IMR-90 (cell line): ENCODE measurements around the gene COTL1. TPM values are rescaled to one million over a fixed set of nuclear protein-coding genes. Genes with fewer than 3 reads are reported as not detected.

Source experiments
- ATAC-seq: fragments of 200-7000 bp; cut with Tn5 transposase; 2 replicates; pipeline ENCODE4 v1.9.1; 2020; ENCODE audit warnings: low read depth, mild to moderate bottlenecking, moderate library complexity
- BruUV-seq: library from RNA; stranded (reverse); fragments of 400-500 nt; replicated peaks from 2 replicates; lab custom pipeline; 2021; lab: Mats Ljungman, UMichigan
- CTCF ChIA-PET: fragments of 300-600 bp; formaldehyde crosslinking; extraction: SDS; loops from one replicate; lab custom pipeline; 2021; ENCODE audit warnings: antibody characterized with exemption; lab: Yijun Ruan, JAX
- POLR2A ChIA-PET: fragments of 300-600 bp; sonication (Branson Sonifier 250); formaldehyde crosslinking; loops from one replicate; lab custom pipeline; 2022; ENCODE audit warnings: antibody characterized with exemption; ENCODE audit not compliant: unreplicated experiment; lab: Charles Lee
- DNase-seq: peaks from one replicate; pipeline ENCODE4 v3.0.0; 2013
- H2AFZ ChIP-seq: replicated peaks from 2 replicates; pipeline ENCODE3; 2013; ENCODE audit warnings: low read length, mild to moderate bottlenecking; ENCODE audit not compliant: poor library complexity
- H2AK5ac ChIP-seq: 2 replicates; pipeline ENCODE4 v1.6.1; 2013; ENCODE audit warnings: low read depth, low read length, inconsistent platforms
- H2AK9ac ChIP-seq: replicated peaks from 2 replicates; pipeline ENCODE3; 2013; ENCODE audit warnings: mild to moderate bottlenecking, low read depth, low read length, moderate library complexity; ENCODE audit not compliant: poor library complexity
- H2BK120ac ChIP-seq: 2 replicates; pipeline ENCODE4 v1.6.1; 2013; ENCODE audit warnings: low read depth, low read length, inconsistent platforms
- H2BK15ac ChIP-seq: 3 replicates; pipeline ENCODE4 v1.6.1; 2013; ENCODE audit warnings: low read depth, low read length, inconsistent platforms
- H2BK20ac ChIP-seq: 2 replicates; pipeline ENCODE4 v1.6.1; 2013; ENCODE audit warnings: low read depth, mild to moderate bottlenecking, inconsistent platforms, low read length, moderate library complexity
- H2BK5ac ChIP-seq: 2 replicates; pipeline ENCODE4 v1.6.1; 2013; ENCODE audit warnings: mild to moderate bottlenecking, low read depth, low read length, inconsistent platforms; ENCODE audit not compliant: poor library complexity, severe bottlenecking
- H3K14ac ChIP-seq: replicated peaks from 2 replicates; pipeline ENCODE4 v1.6.1; 2013; ENCODE audit warnings: low read depth, low read length, inconsistent platforms
- H3K18ac ChIP-seq: 2 replicates; pipeline ENCODE4 v1.6.1; 2013; ENCODE audit warnings: low read depth, low read length, control low read depth
- H3K23ac ChIP-seq: 2 replicates; pipeline ENCODE4 v1.6.1; 2013; ENCODE audit warnings: low read depth, low read length, inconsistent platforms
- H3K27ac ChIP-seq: 2 replicates; pipeline ENCODE4 v1.5.1; 2013; ENCODE audit warnings: mild to moderate bottlenecking, control low read depth, low read length; ENCODE audit not compliant: insufficient read depth
- H3K27me3 ChIP-seq: 2 replicates; pipeline ENCODE4 v1.6.1; 2013; ENCODE audit warnings: low read length; ENCODE audit not compliant: control insufficient read depth, insufficient read depth
- H3K36me3 ChIP-seq: 2 replicates; pipeline ENCODE4 v1.6.1; 2013; ENCODE audit warnings: low read length, mixed read lengths; ENCODE audit not compliant: control insufficient read depth, insufficient read depth
- H3K4ac ChIP-seq: 2 replicates; pipeline ENCODE4 v1.6.1; 2013; ENCODE audit warnings: low read depth, low read length, inconsistent platforms
- H3K4me1 ChIP-seq: 2 replicates; pipeline ENCODE4 v1.6.1; 2013; ENCODE audit warnings: low read length, mixed read lengths; ENCODE audit not compliant: control insufficient read depth, insufficient read depth
- H3K4me2 ChIP-seq: 2 replicates; pipeline ENCODE4 v1.6.1; 2013; ENCODE audit warnings: low read depth, mild to moderate bottlenecking, control low read depth, low read length, moderate library complexity
- H3K4me3 ChIP-seq: 2 replicates; pipeline ENCODE4 v1.5.1; 2013; ENCODE audit warnings: low read depth, mild to moderate bottlenecking, control low read depth, low read length, moderate library complexity; ENCODE audit not compliant: insufficient read depth
- H3K56ac ChIP-seq: 2 replicates; pipeline ENCODE4 v1.6.1; 2013; ENCODE audit warnings: low read length, inconsistent platforms; ENCODE audit not compliant: insufficient read depth; ENCODE audit errors: extremely low read depth
- H3K79me1 ChIP-seq, 2 experiments: 2 replicates each; pipeline ENCODE4 v1.6.1; 2013; ENCODE audit warnings: low read length in 2 of 2, inconsistent platforms in 1 of 2, low read depth in 1 of 2
- H3K9ac ChIP-seq: 2 replicates; pipeline ENCODE4 v1.6.1; 2013; ENCODE audit warnings: low read depth, low read length, control low read depth
- H3K9me1 ChIP-seq: 2 replicates; pipeline ENCODE4 v1.6.1; 2013; ENCODE audit warnings: low read length, inconsistent platforms; ENCODE audit not compliant: insufficient read depth
- H3K9me3 ChIP-seq: 2 replicates; pipeline ENCODE4 v1.6.1; 2013; ENCODE audit warnings: low read length; ENCODE audit not compliant: control insufficient read depth, insufficient read depth
- H4K20me1 ChIP-seq: 2 replicates; pipeline ENCODE4 v1.6.1; 2013; ENCODE audit warnings: low read length, inconsistent platforms; ENCODE audit not compliant: insufficient read depth
- H4K5ac ChIP-seq: 2 replicates; pipeline ENCODE4 v1.6.1; 2013; ENCODE audit warnings: mild to moderate bottlenecking, low read depth, low read length, control low read depth
- H4K8ac ChIP-seq, 2 experiments: 2 replicates each; pipeline ENCODE4 v1.6.1; 2013; ENCODE audit warnings: low read depth in 2 of 2, low read length in 2 of 2, control low read depth in 1 of 2, inconsistent platforms in 1 of 2
- H4K91ac ChIP-seq: 2 replicates; pipeline ENCODE4 v1.6.1; 2013; ENCODE audit warnings: low read depth, low read length, inconsistent platforms; ENCODE audit not compliant: insufficient read depth
- BHLHE40 ChIP-seq: fragments of 150-350 bp; IDR thresholded peaks from 2 replicates; pipeline ENCODE4 v1.6.1; 2016; ENCODE audit warnings: mild to moderate bottlenecking, low read depth, low read length
- CEBPB ChIP-seq: IDR thresholded peaks from 2 replicates; pipeline ENCODE4 v1.6.1; 2012; ENCODE audit warnings: low read depth, low read length, improper control_type of control experiment
- CHD1 ChIP-seq: IDR thresholded peaks from 2 replicates; pipeline ENCODE4 v1.6.1; 2012; ENCODE audit warnings: low read depth, low read length, improper control_type of control experiment
- FOS ChIP-seq: fragments of 150-350 bp; IDR thresholded peaks from 2 replicates; pipeline ENCODE4 v1.6.1; 2016; ENCODE audit warnings: low read depth, low read length
- MAFK ChIP-seq: IDR thresholded peaks from 2 replicates; pipeline ENCODE4 v1.6.1; 2012; ENCODE audit warnings: low read depth, low read length, improper control_type of control experiment
- MXI1 ChIP-seq: IDR thresholded peaks from 2 replicates; pipeline ENCODE4 v1.6.1; 2012; ENCODE audit warnings: low read depth, mild to moderate bottlenecking, low read length, moderate library complexity, borderline replicate concordance
- NFE2L2 ChIP-seq: fragments of 150-350 bp; IDR thresholded peaks from 2 replicates; pipeline ENCODE4 v1.6.1; 2016; ENCODE audit warnings: low read depth, mild to moderate bottlenecking, low read length
- POLR2A ChIP-seq: IDR thresholded peaks from 2 replicates; pipeline ENCODE4 v1.6.1; 2012; ENCODE audit warnings: mild to moderate bottlenecking, low read depth, low read length
- RAD21 ChIP-seq: IDR thresholded peaks from 2 replicates; pipeline ENCODE4 v1.6.1; 2012; ENCODE audit warnings: low read length, improper control_type of control experiment
- RCOR1 ChIP-seq: IDR thresholded peaks from 2 replicates; pipeline ENCODE4 v1.6.1; 2012; ENCODE audit warnings: mild to moderate bottlenecking, low read length, improper control_type of control experiment; ENCODE audit not compliant: insufficient replicate concordance
- RFX5 ChIP-seq: IDR thresholded peaks from 2 replicates; pipeline ENCODE4 v1.8.0; 2012; ENCODE audit warnings: low read depth, mild to moderate bottlenecking, low read length, moderate library complexity
- SMC3 ChIP-seq: fragments of 150-350 bp; IDR thresholded peaks from 2 replicates; pipeline ENCODE4 v1.6.1; 2016; ENCODE audit warnings: low read depth, mild to moderate bottlenecking, antibody characterized with exemption, low read length, moderate library complexity
- WGBS, 2 experiments: methylation state at CpG; one replicate each; pipeline versions ENCODE4 v1.1.5 to v1.1.7; 2013; ENCODE audit warnings: missing lambda C conversion rate in 2 of 2; ENCODE audit not compliant: insufficient read length in 1 of 2; ENCODE audit errors: extremely low coverage in 2 of 2; 5-methylcytosine and 5-hydroxymethylcytosine counted together
- dilution Hi-C: fragments of 300-500 bp; cut with HindIII; formaldehyde crosslinking; loops from one replicate; pipeline ENCODE4 v1.14.3; 2018; ENCODE audit warnings: low sequenced_read_pairs; ENCODE audit not compliant: unreplicated experiment
- in situ Hi-C: fragments of 300-500 bp; cut with MboI; formaldehyde crosslinking; loops from 3 replicates; pipeline ENCODE4 v1.14.3; 2019; ENCODE audit warnings: low sequenced_read_pairs, inconsistent platforms, mixed read lengths
- intact Hi-C: fragments of 100-400 bp; cut with micrococcal nuclease; formaldehyde crosslinking; loops from 2 replicates; pipeline ENCODE4 v1.10.0; 2022
- polyA plus RNA-seq, 3 experiments: library from polyadenylated mRNA; depleted of rRNA; stranded (reverse); fragments of >200 nt; gene quantifications; 2 replicates each; pipeline ENCODE4 v1.2.3, GENCODE V29; 2012; ENCODE audit warnings: low replicate concordance in 1 of 3
- total RNA-seq: library from RNA; depleted of rRNA; stranded (reverse); fragments of >200 nt; gene quantifications from 2 replicates; pipeline ENCODE4 v1.2.3, GENCODE V29; 2012
- TF ChIP-seq, protein P1 (sequence below): conservative IDR thresholded peaks from 2 replicates; pipeline ENCODE4 v1.5.1; 2012; ENCODE audit warnings: mild to moderate bottlenecking, low read depth, low read length, improper control_type of control experiment
- TF ChIP-seq, protein P2 (sequence below): fragments of 150-350 bp; IDR thresholded peaks from 2 replicates; pipeline ENCODE4 v1.6.1; 2016; ENCODE audit warnings: low read depth, mild to moderate bottlenecking, low read length, moderate library complexity, borderline replicate concordance
- TF ChIP-seq, protein P3 (sequence below): fragments of 150-350 bp; IDR thresholded peaks from 2 replicates; pipeline ENCODE4 v1.6.1; 2017; ENCODE audit warnings: mild to moderate bottlenecking, antibody characterized with exemption, low read length, low read depth

The COTL1 gene
- total and polyA plus RNA-seq, 2 of the 4 experiments (the other 2 are of a cell fraction) = 144 to 258 TPM

DNA sequence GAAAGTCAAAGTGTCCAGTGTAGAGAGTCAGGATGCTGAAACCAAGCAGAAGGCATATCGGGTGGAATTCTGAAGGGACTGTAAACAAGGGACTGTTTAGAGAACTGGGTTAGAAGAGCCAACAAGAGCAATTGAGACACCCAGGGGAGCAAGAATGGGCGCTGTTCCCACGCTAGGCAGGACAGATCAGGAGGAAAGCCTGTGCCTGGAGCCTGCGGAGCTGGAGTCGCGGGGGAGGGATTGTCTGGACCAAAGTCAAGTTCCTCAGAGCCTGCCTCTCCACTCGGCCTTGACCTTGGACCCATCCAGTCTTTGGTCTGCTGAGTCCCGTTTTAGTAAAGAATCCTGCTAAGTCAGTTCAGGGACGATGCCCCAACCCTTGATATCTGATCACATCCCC, 15.7 kb upstream of the COTL1 start:
- Histone ChIP-seq H2BK20ac (peak overlapping the region; percentile 48; the same call in 1 of the 2 replicates), H3K14ac (peak overlapping the region; percentile 66; the same call in 1 of the 2 replicates), H3K27me3 (no peaks in the 10 kb centered on the region), H3K9me1 (peaks cover 7% of the 10 kb centered on the region; the same call in 1 of the 2 replicates), H3K9ac (no peak overlapping the region), H4K5ac (no peak overlapping the region), H2AFZ (peak overlapping the region; percentile 53), H3K23ac (no peak overlapping the region), H4K91ac (no peak overlapping the region), H4K8ac (no peak overlapping the region; a peak in 1 of 4 replicates), H2BK120ac (no peak overlapping the region; the same call in 1 of the 2 replicates), H3K4me3 (no peak overlapping the region), H3K9me3 (no peaks in the 10 kb centered on the region), H3K4me1 (peaks cover 4% of the 10 kb centered on the region; the same call in 1 of the 2 replicates), H3K36me3 (no peaks in the 10 kb centered on the region), H3K4me2 (no peak overlapping the region), H3K4ac (no peak overlapping the region; the same call in 1 of the 2 replicates), H3K79me1 (no peaks in the 10 kb centered on the region), H4K20me1 (no peaks in the 10 kb centered on the region), H3K18ac (no peak overlapping the region), H2BK15ac (0 out of 3 replicates have a peak overlapping the region, but pooled peaks have one; percentile 36), H3K27ac (no peak overlapping the region), H2AK9ac (peak overlapping the region; percentile 2), H3K56ac (no peak overlapping the region), H2AK5ac (peak overlapping the region; percentile 39; the same call in 1 of the 2 replicates), H2BK5ac (no peak overlapping the region)
- no TSS peak for BruUV-seq
- CTCF ChIA-PET = no interaction called here
- dilution Hi-C loops (no loop called here), in situ Hi-C loops (loop anchor here (25.0 kb wide), 2 partner anchors 329 to 346 kb away; partner anchors contain the start of gene WFDC1), intact Hi-C loops (no loop called here)
- 49% methylated on average over 8 of the region's 9 CpGs; no CpG with 5 or more reads in 1 of the 2 experiments for WGBS, 2 experiments
- POLR2A ChIA-PET = no interaction called here
- no peak for DNase-seq
- TF ChIP-seq, protein P1, sequence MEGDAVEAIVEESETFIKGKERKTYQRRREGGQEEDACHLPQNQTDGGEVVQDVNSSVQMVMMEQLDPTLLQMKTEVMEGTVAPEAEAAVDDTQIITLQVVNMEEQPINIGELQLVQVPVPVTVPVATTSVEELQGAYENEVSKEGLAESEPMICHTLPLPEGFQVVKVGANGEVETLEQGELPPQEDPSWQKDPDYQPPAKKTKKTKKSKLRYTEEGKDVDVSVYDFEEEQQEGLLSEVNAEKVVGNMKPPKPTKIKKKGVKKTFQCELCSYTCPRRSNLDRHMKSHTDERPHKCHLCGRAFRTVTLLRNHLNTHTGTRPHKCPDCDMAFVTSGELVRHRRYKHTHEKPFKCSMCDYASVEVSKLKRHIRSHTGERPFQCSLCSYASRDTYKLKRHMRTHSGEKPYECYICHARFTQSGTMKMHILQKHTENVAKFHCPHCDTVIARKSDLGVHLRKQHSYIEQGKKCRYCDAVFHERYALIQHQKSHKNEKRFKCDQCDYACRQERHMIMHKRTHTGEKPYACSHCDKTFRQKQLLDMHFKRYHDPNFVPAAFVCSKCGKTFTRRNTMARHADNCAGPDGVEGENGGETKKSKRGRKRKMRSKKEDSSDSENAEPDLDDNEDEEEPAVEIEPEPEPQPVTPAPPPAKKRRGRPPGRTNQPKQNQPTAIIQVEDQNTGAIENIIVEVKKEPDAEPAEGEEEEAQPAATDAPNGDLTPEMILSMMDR = no peak
- no peak for TF ChIP-seq RAD21
- TF ChIP-seq, protein P2, sequence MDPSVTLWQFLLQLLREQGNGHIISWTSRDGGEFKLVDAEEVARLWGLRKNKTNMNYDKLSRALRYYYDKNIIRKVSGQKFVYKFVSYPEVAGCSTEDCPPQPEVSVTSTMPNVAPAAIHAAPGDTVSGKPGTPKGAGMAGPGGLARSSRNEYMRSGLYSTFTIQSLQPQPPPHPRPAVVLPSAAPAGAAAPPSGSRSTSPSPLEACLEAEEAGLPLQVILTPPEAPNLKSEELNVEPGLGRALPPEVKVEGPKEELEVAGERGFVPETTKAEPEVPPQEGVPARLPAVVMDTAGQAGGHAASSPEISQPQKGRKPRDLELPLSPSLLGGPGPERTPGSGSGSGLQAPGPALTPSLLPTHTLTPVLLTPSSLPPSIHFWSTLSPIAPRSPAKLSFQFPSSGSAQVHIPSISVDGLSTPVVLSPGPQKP = no peak
- no peak for TF ChIP-seq SMC3
- no peak for TF ChIP-seq BHLHE40
- TF ChIP-seq FOS = no peak
- no peak for TF ChIP-seq CHD1
- no peak for TF ChIP-seq MXI1
- TF ChIP-seq RFX5 = no peak
- TF ChIP-seq CEBPB = no peak
- TF ChIP-seq, protein P3, sequence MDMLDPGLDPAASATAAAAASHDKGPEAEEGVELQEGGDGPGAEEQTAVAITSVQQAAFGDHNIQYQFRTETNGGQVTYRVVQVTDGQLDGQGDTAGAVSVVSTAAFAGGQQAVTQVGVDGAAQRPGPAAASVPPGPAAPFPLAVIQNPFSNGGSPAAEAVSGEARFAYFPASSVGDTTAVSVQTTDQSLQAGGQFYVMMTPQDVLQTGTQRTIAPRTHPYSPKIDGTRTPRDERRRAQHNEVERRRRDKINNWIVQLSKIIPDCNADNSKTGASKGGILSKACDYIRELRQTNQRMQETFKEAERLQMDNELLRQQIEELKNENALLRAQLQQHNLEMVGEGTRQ = no peak
- no peak for TF ChIP-seq NFE2L2
- no peak for TF ChIP-seq MAFK
- TF ChIP-seq RCOR1 = no peak
- no peak for TF ChIP-seq POLR2A
- peak; percentile 63 for ATAC-seq
